Sciatic nerve (tissue), 2 donors: ENCODE measurements around the gene ZMYND10. TPM values are rescaled to one million over a fixed set of nuclear protein-coding genes. Genes with fewer than 3 reads are reported as not detected.

Source experiments
- ATAC-seq: fragments of 200-7000 bp; cut with Tn5 transposase; one replicate; pipeline ENCODE4 v1.9.1; 2020; ENCODE audit warnings: mild to moderate bottlenecking, moderate library complexity
- DNase-seq: peaks from one replicate; pipeline ENCODE4 v3.0.0-alpha.2; 2020; ENCODE audit warnings: low spot score
- intact Hi-C: fragments of 100-400 bp; cut with DNase I; formaldehyde crosslinking; loops from one replicate; pipeline ENCODE4 v1.14.2; 2022
- total RNA-seq: library from RNA; stranded (reverse); fragmentation: NEBNext Ultra II Directional; extraction: Animal tissue kit (Norgen Biotek cat#: 25700); gene quantifications from one replicate; pipeline ENCODE4 v1.2.1, GENCODE V29; 2021
- donor health status: DM: no; HTN: no; CAD: no.
- donor health status: DM: no; HTN: no; CAD: no.

Gene ZMYND10
- total RNA-seq, 1 donor from 2014 or later, result 1.9 TPM

DNA sequence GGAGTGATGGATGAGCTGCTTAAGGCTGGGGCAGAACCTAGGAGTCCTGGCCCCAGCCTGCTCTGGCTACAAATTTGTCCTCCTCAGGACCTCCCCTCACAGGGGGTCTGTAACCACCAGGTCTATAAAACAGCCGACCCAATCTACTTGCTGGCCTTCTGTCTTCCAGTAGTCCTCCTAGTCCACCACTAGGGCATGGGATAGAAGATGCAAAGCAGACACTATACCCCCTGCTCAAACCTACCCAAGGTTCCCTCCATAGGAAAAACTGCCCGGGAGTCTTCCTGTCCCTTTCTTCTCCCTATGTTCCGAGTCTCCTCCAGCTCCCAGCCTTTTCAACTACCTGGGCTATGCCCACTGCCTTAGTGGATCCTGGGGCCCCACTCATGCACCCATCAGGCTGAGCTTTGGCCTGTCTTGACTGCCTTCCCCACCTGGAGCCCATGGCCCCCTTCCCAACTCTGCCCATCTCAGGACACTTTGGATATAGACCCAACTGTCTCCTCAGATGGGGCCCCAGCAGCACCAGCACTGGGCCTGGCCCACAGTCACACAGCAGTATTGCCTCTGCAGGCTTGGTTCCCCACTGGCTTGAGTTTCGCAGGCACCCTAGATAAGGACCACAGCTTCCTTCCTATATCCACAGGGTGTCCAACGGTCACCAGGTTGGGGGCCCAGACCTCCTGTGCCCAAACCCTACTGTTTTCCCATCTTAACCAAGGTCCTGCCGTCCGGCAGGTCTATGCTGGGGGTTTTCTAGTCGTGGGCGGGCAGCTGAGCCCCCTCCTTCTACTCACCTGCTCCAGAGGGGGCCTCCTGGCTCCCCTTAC is 47.4 kb downstream of the ZMYND10 start:
- intact Hi-C loops, result no loop called here
- no peak for ATAC-seq
- DNase-seq, result no peak

DNA sequence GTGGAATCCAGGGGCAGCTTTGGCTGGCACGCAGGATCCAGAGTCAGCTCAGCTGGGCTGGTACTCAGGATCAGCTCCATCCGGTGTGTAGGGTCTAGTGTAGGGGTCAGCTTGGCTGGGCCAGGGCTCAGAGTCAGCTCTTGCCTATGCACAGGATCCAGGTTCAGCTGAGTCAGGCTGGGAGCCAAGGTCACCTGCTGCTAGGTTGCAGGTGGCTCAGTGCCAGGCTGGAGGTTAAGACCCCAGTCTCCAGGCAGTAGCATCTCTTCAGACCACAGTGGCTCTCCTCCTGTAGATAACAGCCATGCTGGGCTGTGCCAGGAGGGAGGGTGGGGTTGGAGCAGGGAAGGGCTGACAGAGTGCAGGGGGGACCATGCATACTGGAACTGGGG is 48.2 kb downstream of the ZMYND10 start:
- DNase-seq (peak; percentile 73), ATAC-seq (no peak)
- intact Hi-C loops, result no loop called here

DNA sequence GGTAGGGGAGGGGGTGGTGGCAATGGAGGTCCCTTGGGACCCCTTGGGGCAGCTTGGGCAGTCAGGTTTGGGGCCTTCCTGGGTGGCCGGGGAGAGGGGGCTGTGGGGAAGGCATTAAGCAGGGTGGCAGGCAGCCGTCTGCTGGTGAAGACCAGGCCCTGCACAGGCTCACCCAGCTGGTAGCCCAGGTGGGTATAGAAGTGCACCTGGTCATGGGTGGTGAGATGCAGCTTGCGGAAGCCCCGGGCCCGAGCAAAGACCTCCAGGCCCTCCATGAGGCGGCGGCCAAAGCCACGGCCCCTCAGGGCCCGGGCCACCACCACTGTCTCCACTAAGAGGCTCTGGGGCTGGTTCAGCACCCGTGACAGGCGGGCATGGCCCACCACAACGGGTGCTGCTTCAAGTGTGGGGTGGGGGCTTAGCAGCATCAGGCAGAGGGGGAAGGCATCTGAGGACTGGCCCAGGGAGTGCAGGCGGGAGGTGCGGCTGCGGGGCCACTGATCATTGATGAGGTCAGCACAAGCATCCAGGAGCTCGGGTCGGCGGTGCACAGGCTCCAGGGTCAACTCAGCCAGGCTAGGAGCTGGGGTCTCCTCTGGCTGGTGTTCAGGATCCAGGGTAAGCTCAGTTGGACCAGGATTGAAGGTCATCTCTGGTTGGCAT is 48.7 kb downstream of the ZMYND10 start:
- intact Hi-C loops, result no loop called here
- DNase-seq (no peak), ATAC-seq (no peak)

DNA sequence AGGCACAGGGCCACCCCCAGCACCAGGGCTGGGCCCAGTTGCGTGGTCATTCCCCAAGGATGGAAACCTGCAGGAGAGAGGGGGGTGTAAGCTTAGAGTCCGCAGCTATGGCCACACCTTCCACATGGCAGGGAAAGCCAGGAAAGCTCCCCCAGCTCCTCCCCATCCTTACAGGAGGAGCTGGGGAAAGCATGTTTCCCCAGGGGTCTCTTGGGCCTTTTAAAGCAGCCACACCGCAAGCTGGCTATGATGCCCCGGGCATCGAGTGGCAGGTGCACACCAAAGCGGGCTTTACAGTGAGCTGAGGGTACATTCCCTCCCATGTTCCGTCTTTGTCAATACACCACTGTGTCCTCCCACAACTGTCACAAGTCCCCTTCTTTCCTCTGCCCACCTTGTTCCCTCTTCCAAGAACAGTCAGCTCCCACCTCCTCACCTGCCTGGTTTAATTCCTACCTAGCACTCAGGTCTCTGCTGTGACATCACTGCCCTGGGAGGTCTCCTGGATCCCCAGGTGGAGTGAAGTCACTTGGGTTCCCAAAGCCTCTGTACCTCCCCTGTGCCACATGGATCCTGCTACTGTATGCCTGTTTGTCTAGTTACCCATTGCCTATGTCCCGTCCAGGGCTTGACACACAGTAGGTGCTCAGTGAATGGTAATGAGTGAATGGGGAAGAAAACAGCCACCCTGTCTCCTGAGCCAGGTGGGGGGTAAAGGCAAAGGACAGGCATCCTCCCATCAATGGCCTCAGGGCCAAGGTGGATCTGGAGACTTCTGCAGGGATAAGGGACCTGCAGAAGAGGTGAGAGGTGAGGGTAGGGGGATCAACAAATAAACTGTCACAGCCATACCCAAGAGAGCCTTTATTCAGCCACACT is 49.7 kb downstream of the ZMYND10 start:
- intact Hi-C loops, result no loop called here
- ATAC-seq (no peak), DNase-seq (no peak)

DNA sequence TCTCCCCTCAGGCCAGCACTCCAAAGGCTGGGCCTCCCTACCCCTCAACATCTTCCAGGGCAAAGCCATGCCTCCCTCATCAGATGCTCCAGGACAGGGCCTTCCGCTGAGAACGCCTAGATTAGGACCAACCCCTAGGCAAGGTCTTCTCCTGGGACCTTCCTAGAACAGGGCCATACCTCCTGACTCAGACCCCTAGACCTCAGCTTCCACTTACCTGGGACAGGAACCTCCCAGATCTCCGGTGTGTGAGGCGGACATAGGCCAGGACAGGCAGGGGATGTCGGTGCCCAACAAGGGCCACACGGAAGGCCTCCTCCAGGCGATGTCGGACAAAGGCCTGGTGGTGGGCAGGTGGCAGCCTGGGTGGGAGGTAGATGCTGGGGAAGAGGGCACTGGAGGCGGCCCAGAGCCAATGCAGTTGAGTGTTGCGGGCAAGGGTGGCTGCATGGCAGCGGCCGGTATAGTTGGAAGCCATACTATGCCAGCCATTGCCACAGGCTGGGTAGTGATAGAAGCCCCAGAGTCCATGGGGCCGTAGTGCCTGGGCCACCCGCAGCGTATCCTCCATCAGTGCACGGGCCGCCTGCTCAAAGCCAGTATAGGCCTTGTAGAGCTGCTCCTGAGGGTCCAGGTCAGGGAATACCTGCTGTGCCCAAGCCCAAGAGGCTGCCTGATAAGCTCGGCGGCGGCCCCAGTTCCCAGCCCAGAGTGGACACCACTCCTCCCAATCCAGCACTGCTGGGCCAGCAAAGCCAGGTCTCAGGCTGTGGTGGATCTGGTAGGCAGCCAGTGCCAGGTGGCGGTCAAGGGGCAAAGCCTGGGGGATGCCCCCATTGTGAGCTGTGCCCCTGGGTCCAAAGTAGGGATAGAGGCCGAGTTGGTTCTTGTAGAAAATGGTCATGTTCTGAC is 50.8 kb downstream of the ZMYND10 start:
- ATAC-seq, result no peak
- intact Hi-C loops, result no loop called here
- DNase-seq, result no peak

DNA sequence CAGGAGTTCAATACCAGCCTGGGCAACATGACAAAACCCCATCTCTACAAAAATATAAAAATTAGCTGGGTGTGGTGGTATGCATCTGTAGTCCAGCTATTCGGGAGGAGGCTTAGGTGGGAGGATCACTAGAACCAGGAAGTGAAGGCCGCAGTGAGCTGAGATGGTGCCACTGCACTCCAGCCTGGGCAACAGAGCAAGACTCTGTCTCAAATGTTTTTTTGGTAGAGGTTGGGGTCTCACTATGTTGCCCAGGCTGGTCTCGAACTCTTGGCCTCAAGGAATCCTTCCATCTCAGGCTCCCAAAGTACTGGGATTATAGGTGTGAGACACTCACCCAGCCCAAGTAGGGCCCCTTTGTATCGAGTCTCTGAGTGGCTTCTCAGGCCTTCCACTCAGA is 51.4 kb downstream of the ZMYND10 start:
- ATAC-seq, result no peak
- intact Hi-C loops, result no loop called here
- DNase-seq, result no peak

DNA sequence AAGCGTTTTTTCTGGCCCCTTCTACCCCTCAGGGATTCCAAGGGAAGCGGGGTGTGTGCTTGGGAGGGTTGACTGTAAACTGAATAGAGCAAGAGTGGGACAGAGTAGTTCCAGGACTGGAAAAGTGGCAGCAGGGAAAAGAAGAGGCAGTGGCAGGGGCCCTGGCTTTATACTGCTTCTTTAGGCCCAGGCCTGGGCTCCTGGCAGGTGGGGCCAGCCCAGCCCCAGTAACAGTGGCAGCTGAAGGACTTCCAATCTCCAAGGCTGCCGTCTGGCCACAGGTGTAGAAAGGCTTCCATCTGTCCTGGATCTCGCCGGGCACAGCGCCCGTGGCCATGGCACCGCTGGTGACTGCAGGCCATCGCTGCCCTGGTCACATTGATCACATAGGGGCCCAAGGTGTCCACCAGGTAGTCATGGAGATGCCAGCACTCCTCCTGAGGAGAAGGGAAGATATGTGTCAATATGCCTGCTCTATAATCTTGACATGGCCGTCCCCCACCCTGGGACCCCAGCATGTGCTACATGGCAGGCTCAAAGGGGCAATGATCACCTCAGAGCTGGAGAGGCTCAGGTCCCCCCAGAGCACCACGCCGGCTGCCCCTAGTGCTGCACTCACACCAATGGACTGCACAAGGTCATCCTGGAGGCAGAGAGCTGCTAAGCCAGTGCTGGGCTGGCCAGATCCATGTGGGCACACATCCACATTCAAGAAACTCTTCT is 52.3 kb downstream of the ZMYND10 start:
- ATAC-seq, result no peak
- no peak for DNase-seq
- intact Hi-C loops, result no loop called here

DNA sequence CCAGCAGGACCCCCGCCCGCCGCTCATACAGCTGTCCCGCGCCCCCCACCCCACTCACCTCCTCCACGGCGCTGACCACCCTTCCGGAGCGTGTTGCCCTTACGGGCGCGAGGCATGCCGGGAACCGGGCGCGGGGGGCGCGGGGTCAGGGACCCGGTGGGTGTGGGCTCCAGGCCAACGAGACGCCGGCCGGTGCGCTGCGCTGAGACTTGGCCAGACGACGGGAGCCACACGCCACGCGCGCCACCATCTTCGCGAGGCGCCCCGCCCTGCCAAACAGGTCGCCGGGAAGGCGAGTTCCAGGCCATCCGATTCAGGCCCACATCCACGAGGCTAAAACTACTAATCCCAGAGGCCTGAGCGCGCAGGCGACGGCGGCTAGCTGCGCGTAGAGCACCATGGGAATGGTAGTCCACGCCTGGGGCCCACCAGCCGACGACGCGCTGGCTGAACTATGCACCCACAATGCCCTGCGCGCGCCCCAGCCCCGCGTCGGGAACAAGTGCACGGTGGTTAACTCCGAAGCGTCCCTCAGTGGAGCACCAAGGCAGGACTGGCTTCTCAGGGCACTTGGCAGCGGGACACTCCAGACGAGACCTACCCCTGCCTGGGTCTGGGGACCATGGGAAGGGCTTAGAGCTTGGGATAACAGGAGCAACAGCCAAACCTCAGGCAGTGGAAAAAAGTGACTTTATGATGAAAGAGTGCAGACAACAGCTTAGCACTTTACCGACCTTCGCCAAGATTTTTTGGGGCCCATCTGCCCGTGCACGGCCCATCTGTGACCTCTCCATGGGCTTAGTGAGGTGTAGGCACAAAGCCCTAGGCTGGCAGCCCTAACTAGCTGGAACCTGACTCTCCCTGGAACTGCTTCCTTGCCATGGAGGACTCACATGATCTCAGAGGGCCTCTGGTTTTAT is 53.1 kb downstream of the ZMYND10 start, which contains the start of gene IFRD2:
Gene IFRD2, minus strand, starts transcription at position 271 of the 920 bp plus-strand sequence. Its CDS starts 155 bp downstream, at position 116.
- peak; percentile 97 for ATAC-seq
- peak; percentile 97 for DNase-seq
- intact Hi-C loops, result no loop called here

Other genes with a start within 250 kb of the ZMYND10 start
- 29.3 TPM for gene SEMA3F, start 190.4 kb downstream of the ZMYND10 start, total RNA-seq
- gene GNAT1, start 154.1 kb downstream of the ZMYND10 start, total RNA-seq, result not detected
- gene SLC38A3, start 140.5 kb downstream of the ZMYND10 start, total RNA-seq, result 2.5 TPM
- gene GNAI2, start 109.5 kb downstream of the ZMYND10 start, total RNA-seq, result 313 TPM
- gene SEMA3B, start 76.6 kb downstream of the ZMYND10 start, total RNA-seq, result 390 TPM
- 2.0 TPM for gene LSMEM2, start 66.6 kb downstream of the ZMYND10 start, total RNA-seq
- 51.2 TPM for gene IFRD2, start 53.3 kb downstream of the ZMYND10 start, total RNA-seq
- 1.5 TPM for gene HYAL3, start 46.3 kb downstream of the ZMYND10 start, total RNA-seq
- gene NAA80, start 46.3 kb downstream of the ZMYND10 start, total RNA-seq, result 20.7 TPM
- 19.4 TPM for gene HYAL1, start 42.2 kb downstream of the ZMYND10 start, total RNA-seq
- gene HYAL2, start 23.0 kb downstream of the ZMYND10 start, total RNA-seq, result 48.8 TPM
- gene TUSC2, start 17.5 kb downstream of the ZMYND10 start, total RNA-seq, result 17.7 TPM
- 51.0 TPM for gene RASSF1, start 4.9 kb downstream of the ZMYND10 start, total RNA-seq
- 20.6 TPM for gene NPRL2, start 5.0 kb upstream of the ZMYND10 start, total RNA-seq
- gene CYB561D2, start 5.1 kb upstream of the ZMYND10 start, total RNA-seq, result 10.1 TPM
- 29.6 TPM for gene TMEM115, start 13.8 kb upstream of the ZMYND10 start, total RNA-seq
- gene CACNA2D2, start 157.9 kb upstream of the ZMYND10 start, total RNA-seq, result 1.8 TPM
- gene C3orf18, start 222.0 kb upstream of the ZMYND10 start, total RNA-seq, result 16.1 TPM
- gene HEMK1, start 223.8 kb upstream of the ZMYND10 start, total RNA-seq, result 21.3 TPM